Endometrial microvascular endothelial cells (primary cell): ENCODE results near the gene TLR8. TPM values are rescaled to one million over a fixed set of nuclear protein-coding genes. Genes with fewer than 3 reads are reported as not detected.
"Not testable (repeated sequence)": the region's sequence is repeated elsewhere in the genome, so short reads cannot be mapped to it uniquely, and the experiment has no call there.

Experiments
- in situ Hi-C: cut with HindIII; loops from 2 replicates; pipeline ENCODE4 v1.10.0; 2017; ENCODE audit warnings: low sequenced_read_pairs, low pct_unique_long_range_greater_than_20kb; ENCODE audit errors: inconsistent ontology term
- total RNA-seq: library from RNA; depleted of rRNA; stranded (reverse); fragments of >200 nt; gene quantifications from one replicate; pipeline ENCODE4 v1.2.3, GENCODE V29; 2015; ENCODE audit errors: inconsistent ontology term

The TLR8 gene
- total RNA-seq, 1 donor from 2014 or later = not detected

DNA sequence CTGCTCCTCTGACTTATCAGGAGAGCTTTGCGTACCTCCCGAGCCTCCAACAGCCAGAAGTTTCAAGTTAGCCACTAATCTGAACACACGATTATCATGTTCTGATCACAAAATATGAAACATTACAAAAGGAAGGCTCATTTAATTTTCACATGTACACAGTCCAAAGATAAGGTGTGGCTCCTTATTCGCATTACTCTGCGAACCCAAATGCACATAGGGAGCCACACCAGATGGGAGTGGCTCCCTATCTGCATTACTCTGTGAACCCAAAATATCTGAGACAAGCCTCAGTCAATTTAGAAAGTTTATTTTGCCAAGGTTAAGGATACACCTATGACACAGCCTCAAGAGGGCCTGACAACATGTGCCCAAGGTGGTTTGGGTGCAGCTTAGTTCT lies 28.4 kb downstream of the TLR8 start:
- in situ Hi-C loops = no loop called here

DNA sequence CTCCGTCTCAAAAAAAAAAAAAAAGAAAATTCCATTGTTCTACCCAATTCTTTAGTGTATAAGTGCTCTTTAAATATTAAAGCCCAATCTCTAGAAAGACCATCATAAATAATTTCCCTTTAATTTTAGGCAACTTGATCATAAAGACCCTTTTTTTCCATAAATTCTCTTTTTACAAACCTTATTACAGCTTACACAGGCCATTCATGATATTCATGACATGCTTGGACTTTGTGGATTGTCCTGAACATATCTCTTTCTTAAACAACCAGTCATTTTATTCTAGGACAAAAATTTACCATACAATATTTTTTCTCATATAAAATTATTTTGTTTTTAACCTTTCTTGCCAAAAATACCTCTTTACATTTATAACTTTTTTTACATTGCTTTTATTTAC lies 30.5 kb downstream of the TLR8 start:
- in situ Hi-C loops = no loop called here

DNA sequence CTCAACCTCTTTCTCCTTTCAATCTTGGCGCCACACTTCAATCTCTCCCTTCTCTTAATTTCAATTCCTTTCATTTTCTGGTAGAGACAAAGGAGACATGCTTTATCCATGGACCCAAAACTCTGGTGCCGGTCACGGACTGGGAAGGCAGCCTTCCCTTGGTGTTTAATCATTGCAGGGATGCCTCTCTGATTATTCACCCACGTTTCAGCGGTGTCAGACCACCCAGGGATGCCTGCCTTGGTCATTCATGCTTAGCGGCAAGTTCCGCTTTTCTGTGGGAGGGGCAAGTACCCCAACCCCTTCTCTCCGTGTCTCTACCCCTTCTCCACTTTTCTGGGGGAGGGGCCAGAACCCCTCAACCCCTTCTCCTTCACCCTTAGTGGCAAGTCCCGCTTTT lies 34.1 kb downstream of the TLR8 start:
- in situ Hi-C loops = not testable (repeated sequence)

DNA sequence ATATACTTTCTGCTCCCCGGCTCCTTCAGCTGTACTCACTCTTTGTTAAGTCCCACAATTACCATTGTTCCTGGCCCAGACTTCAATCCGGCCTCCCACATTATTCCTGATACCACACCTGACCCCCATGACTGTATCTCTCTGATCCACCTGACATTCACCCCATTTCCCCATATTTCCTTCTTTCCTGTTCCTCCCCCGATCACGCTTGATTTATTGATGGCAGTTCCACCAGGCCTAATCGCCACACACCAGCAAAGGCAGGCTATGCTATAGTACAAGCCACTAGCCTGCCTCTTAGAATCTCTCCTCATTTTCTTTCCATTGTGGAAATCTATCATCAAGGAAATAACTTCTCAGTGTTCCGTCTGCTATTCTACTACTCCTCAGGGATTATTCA lies 37.2 kb downstream of the TLR8 start:
- in situ Hi-C loops = not testable (repeated sequence)

DNA sequence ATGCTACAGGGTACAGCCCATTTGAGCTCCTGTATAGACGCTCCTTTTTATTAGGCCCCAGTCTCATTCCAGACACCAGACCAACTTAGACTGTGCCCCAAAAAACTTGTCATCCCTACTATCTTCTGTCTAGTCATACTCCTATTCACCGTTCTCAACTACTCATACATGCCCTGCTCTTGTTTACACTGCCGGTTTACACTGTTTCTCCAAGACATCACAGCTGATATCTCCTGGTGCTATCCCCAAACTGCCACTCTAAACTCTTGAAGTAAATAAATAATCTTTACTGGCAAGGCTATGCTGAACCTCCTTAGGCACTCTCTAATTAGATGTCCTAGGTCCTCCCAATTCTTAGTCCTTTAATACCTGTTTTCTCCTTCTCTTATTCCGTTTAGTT lies 38.0 kb downstream of the TLR8 start:
- in situ Hi-C loops = not testable (repeated sequence)

DNA sequence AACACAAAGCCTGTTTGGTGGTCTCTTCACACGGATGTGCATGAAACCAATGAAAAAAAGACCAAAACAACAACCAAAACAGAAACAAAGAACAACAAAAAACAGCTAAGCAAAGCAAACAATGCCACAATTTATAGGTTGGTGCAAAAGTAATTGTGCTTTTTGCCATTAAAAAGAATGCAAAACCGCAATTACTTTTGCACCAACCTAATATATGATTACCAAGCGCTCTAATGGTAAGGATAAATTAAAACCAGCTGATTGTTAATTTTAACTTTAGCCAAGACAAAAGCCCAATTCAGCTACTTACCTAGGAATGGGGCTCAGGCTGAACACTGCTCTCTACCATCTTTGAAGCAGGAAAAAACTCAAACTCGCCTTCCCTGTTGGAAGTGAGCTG lies 39.1 kb downstream of the TLR8 start:
- in situ Hi-C loops = no loop called here

DNA sequence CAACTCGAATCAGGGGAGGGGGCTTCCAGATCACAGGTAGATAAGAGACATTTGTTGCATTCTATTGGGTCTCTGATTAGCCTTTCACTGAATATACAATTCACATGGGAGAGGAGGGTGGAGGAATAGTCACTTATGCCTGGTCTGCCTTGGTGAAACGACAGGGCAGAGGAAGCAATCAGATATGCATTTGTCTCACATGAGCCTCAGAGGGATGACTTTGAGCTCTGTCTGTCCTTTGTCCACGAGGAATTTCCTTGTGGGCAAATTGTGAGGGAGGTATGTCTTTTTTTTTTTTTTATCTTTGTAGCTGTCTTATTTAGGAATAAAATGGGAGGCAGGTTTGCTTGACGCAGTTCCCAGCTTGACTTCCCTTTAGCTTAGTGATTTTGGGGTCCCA lies 40.0 kb downstream of the TLR8 start:
- in situ Hi-C loops = no loop called here

DNA sequence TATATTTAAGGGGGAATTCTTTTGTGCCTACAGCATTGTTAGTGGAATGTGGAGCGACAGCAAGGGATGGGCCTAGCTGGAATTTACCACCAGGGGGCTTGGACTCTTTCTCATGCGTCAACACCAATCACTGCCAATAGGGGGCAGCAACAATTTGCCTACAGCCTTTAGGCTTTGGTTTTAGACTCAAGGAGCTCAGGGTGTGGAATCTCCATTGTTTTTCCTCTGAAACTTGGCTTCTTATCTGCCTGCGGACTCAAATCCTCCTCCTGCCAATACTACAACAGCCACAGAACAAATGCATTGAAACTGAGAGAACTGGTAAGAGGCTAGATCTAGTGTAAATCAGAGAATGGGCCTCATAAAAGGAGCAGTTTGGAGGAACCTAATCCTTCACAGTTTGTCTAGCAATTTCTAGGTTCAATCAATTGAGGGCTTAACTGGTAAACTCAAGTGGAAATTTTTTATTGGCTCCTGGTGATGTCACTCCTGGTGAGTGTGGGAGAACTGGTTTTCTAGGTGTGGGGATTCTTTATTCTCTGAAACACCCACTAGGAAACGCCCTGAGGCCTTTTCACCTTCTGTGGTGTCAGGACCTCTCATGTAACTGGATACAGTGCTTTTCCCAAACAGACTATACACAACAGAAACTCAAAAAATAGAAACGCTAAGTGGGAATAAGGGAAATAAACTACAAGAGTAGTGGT lies 40.6 kb downstream of the TLR8 start:
- in situ Hi-C loops = no loop called here

DNA sequence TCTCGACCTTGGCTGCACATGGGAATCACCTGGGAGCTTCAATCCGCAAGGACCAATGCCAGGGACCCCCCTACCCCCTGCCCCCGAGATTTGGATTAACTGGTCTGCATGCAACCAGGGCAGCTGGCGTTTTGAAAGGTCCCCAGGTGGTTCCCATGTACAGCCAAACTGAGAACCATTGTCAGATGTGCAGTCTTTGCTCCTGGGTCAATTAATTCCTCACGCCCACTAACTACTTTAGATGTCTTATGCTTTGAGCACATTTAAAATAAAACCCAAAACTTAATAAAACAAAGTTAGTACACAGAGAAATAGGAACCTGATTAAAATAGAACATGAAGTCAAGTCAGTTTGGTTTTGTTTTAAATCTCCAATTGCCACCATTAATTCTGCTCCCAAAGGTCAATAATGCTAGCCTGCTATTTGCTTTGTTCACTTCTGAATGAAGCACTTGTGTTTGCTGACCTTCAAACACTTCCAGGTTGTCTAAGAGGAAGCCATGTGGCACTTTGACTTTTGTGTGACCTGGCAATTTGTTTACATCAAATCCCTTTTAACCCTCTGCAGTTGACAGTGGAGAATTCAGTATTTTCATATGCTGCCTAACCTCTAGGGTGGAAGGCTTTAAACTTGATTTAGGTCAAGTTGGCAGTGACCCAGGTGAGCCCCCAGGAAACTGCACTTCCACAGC lies 41.3 kb downstream of the TLR8 start:
- in situ Hi-C loops = no loop called here

DNA sequence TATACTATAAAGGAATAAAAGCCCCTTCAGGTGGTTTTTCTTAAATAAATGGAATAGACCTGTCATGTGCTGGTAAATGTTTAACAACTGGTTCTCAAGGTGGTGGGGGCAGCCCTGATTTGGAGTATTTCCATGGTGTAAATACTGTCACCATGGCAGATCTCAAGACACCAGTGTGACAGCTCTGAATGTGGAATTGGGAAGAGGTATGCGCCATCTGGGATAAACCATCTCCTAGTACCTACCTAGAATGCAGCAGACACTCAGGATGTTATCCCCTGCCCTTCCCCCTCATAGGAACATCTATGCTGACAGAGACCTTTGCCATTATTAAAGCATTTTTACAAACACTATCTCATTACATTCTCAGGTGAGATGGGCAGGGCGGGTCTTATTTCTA lies 42.1 kb downstream of the TLR8 start:
- in situ Hi-C loops = no loop called here

DNA sequence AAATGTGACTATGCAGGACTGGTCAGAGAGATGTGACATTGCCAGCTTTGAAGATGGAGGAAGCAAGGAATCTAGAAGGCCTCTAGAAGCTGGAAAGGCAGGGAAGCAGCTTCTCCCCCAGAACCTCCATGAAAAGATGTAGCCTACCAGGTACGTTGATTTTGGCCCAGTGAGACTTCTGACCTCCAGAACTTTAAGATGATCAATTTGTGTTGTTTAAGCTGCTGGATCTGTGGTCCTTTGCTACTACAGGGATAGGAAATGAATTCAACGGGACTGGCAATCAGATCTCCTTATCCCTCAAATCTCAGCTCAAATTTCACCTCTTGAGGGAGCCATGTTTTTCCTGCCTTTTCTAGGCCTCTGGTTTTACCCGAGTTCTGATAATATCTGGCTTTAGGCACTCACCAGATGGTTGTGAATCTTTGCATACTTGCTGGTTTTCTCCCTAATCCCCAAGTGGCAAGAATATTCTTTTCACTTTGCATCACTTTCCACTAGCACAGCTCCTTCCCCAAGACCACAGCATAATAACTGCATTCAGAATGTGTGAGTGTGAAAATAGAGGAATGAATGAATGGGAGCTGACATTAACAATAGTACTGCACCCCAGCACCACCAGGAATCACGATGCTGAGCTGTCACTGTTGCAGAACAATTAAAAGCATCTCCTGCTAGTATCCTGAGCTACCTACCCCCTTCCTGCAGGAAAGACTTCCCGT lies 42.9 kb downstream of the TLR8 start:
- in situ Hi-C loops = no loop called here

DNA sequence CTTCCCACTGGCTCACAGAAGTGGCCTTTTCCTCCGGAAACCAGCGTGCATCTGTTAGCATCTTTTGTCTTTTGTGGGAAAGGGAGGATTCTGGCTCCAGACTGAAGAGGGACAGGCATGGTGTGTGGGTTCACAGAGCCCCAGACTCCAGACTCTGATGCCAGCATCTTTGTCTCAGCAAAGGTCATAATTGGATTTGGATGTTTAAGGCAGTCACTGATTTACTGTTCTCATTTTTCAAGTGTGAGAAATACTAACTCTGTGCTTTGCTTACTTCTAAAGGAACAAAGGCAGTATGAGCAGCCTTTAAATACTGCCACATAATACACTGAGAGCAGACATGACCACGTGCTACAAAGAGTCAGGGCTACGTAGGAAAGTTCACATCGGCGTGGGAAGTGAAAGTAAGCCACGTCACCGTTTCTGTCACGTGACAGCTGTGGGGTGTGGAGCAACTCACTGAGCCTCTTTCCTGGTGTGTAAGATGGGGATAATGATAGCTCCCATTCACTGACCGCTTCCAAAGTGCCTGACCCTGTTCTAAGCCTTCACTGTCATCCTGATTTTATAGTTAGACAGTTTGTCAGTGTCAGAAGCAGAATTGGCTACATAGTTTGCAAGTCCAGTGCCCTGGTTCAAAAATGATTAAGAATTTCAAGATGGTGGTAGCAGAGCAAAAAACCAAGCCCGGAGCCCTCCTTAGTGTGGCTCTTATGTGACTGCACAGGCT lies 43.7 kb downstream of the TLR8 start:
- in situ Hi-C loops = no loop called here

DNA sequence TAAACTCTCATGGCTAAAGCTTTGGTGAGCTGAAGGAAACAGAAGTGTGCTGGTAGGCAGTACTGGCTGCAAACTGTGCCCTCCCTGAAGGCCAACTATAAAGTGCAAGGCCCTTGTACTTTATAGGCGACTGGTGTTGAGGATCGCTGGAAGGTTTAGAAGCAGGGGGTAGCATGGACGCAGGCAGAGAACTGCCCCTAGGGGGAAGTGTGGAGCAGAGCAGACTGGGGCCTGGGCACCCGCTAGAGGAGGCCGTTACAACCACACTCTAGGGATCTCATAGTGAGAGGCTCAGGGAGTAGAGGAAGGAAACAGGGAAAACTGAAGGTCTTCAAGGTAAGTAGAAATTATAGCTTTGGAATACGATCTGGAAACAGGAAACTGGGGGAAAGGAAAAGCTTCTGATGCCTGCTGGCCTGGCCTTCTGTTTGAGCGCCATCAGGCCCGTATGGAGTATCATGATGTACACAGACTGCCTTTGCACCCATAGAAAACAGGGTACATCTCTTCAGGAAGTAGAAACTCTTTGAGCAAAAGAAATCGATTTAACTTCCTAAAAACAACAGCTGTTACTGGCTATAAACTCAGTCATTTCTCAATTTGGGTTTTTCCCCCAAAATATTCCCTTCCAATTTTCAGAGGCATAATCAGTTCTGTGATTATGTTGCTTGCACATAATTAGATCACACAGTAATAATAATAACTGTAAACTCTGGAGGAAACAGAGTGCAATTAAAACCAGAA lies 44.6 kb downstream of the TLR8 start:
- in situ Hi-C loops = no loop called here

DNA sequence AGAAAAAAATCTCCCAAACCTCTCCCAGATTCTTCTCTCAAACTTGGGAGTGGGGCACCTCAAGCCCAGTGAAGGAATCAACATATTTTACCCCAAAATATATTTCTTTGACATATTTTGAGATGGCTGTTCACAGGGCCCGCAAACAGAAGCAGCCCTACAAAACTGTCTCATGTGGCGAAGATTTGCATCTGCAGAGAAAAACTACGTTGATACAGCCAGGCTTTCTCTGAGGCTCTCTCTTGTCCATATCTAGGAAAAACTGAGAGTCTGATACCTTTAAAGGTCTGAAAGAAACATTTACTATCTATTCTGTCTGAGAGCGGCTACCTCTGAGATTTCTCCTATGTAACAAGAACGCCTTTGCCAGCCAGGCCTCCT lies 45.2 kb downstream of the TLR8 start:
- in situ Hi-C loops = no loop called here

DNA sequence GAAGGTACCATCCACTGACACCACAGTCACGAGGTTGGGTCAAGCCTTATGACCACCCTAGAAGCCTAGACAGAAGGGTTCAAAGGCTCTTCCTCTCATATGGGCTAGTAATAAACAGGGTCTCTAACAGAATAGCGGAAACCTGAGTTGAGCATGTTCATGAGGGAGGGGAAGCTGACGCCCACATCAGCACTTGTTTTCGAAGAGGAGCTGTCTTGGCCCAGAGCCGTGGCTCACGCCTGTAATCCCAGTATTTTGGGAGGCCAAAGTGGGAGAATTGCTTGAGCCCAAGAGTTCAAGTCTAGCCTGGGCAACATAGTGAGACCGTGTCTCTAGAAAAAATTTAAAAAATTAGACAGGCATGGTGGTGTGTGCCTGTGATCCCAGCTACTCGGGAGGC lies 47.0 kb downstream of the TLR8 start:
- in situ Hi-C loops = no loop called here

DNA sequence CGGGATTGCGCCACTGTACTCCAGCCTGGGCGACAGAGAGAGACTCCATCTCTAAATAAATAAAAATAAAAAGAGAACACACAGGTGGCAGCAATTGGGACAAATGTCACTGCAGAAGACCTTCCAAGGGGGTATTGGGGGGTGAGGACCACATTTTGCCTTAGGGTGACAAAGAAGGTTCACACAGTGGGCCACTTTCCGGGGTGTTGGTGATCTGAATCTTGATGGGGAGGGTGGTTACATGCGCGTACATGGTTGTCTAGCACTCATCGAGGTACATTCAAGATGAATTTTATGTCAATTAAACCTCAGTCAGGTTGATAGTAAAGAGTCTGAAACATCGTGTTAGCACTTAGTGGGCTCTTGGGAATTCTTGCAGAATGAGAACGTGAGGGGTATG lies 48.0 kb downstream of the TLR8 start:
- in situ Hi-C loops = no loop called here

DNA sequence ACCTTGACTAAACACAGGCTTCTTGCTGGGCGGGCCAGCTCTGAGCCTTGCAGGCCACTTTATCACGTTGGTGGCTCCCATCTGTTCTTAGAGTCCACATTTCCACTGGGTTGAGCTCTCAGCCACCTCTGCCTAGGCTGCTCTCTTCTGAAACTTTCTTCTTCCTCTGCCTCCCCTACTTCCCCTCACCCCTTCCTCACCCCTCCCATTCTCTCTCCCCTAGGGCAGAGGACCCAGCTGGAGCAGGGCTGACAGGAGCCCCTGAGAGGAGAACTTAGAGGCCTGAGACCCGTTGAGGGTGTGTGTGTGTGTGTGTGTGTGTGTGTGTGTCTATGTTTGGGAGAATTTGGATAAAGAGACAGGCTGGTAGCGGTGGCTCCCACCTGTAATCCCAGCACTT lies 48.6 kb downstream of the TLR8 start:
- in situ Hi-C loops = no loop called here

DNA sequence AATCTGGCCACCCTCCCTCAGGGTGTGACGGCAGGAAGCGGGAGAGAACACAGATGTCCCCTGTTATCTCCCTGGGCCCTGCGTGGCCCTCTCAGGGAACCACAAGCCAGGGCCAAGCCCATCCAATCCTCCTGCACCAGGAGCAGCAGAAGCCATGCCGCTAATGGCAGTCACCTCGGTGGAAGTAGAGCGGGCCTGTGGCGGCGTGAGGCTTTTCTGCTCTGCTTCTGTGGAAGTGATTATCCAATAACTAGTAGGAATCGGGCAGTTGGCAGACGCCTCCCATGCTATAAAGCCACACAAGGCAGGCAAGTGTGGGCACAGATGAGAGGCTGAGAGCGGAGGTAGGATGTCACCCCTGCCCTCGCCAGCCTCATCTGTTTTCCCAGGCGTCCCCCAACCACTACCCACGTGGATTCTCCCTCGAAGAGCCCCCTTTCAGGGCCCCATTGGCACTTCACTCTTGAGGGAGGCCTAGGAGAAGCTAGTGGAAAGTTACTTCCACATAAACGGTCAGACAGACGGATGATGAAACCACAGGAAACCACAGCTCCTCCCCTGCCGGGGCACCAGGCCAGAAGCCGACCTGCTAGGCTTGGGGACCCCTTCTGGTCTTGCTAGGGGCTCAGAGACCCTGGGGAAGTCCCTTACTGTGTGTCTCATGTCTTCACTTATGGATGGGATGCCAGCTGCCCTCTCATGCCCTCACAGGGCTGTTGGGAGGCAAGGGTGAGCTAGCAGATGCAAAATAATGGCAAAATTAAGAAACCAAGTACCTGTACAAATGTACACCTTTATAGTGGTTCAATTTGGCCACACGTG lies 49.7 kb downstream of the TLR8 start:
- in situ Hi-C loops = no loop called here
